ENCODE data around the gene ATP13A3.
A peak's percentile ranks its signal among the peaks of the same experiment; 100 is the strongest.

Gene ATP13A3

GRCh38 chr3:194397757-194398312, 89.0 kb downstream of the ATP13A3 start:
- H3K27ac ChIP-seq: no peak overlapping the region
- DNase-seq (ENCODE audit: low read depth, low spot score): no peak

- H3K27ac ChIP-seq: no peak overlapping the region
- no peak for DNase-seq (ENCODE audit: low read depth, low spot score)
Measured at GRCh38 chr3:194396859-194397756, 89.7 kb downstream of the ATP13A3 start.

GRCh38 chr3:194396539-194396858, 90.3 kb downstream of the ATP13A3 start:
- DNase-seq (ENCODE audit: low read depth, low spot score): no peak
- no peak overlapping the region for H3K27ac ChIP-seq

GRCh38 chr3:194395778-194396538, 90.8 kb downstream of the ATP13A3 start:
- no peak for DNase-seq (ENCODE audit: low read depth, low spot score)
- H3K27ac ChIP-seq: no peak overlapping the region

GRCh38 chr3:194395212-194395611, 91.6 kb downstream of the ATP13A3 start:
- DNase-seq (ENCODE audit: low read depth, low spot score): peak; percentile 18
- no peak overlapping the region for H3K27ac ChIP-seq

GRCh38 chr3:194392576-194392975, 94.2 kb downstream of the ATP13A3 start:
- H3K27ac ChIP-seq: no peak overlapping the region
- no peak for DNase-seq (ENCODE audit: low read depth, low spot score)

GRCh38 chr3:194390835-194391234, 96.0 kb downstream of the ATP13A3 start:
- H3K27ac ChIP-seq: no peak overlapping the region
- DNase-seq (ENCODE audit: low read depth, low spot score): no peak

- DNase-seq (ENCODE audit: low read depth, low spot score): no peak
- H3K27ac ChIP-seq: no peak overlapping the region
Measured at GRCh38 chr3:194389269-194389668, 97.5 kb downstream of the ATP13A3 start.

- DNase-seq (ENCODE audit: low read depth, low spot score): no peak
- H3K27ac ChIP-seq: no peak overlapping the region
Measured at GRCh38 chr3:194387926-194388418, 98.8 kb downstream of the ATP13A3 start.

GRCh38 chr3:194387276-194387675, 99.5 kb downstream of the ATP13A3 start:
- no peak overlapping the region for H3K27ac ChIP-seq
- DNase-seq (ENCODE audit: low read depth, low spot score): no peak

GRCh38 chr3:194386648-194387047, 100.2 kb downstream of the ATP13A3 start:
- no peak for DNase-seq (ENCODE audit: low read depth, low spot score)
- H3K27ac ChIP-seq: no peak overlapping the region

- DNase-seq (ENCODE audit: low read depth, low spot score): no peak
- H3K27ac ChIP-seq: no peak overlapping the region
Measured at GRCh38 chr3:194386066-194386465, 100.7 kb downstream of the ATP13A3 start.

GRCh38 chr3:194384569-194385001, 102.2 kb downstream of the ATP13A3 start:
- H3K27ac ChIP-seq: no peak overlapping the region
- DNase-seq (ENCODE audit: low read depth, low spot score): no peak

- no peak overlapping the region for H3K27ac ChIP-seq
- DNase-seq (ENCODE audit: low read depth, low spot score): no peak
Measured at GRCh38 chr3:194384156-194384555, 102.6 kb downstream of the ATP13A3 start.

- no peak for DNase-seq (ENCODE audit: low read depth, low spot score)
- no peak overlapping the region for H3K27ac ChIP-seq
Measured at GRCh38 chr3:194383276-194383940, 103.4 kb downstream of the ATP13A3 start.

GRCh38 chr3:194382892-194383223, 103.9 kb downstream of the ATP13A3 start:
- no peak overlapping the region for H3K27ac ChIP-seq
- DNase-seq (ENCODE audit: low read depth, low spot score): no peak

- DNase-seq (ENCODE audit: low read depth, low spot score): no peak
- no peak overlapping the region for H3K27ac ChIP-seq
Measured at GRCh38 chr3:194382196-194382891, 104.5 kb downstream of the ATP13A3 start.

- DNase-seq (ENCODE audit: low read depth, low spot score): no peak
Measured at GRCh38 chr3:194381460-194381875, 105.3 kb downstream of the ATP13A3 start.

GRCh38 chr3:194380326-194380725, 106.5 kb downstream of the ATP13A3 start:
- no peak overlapping the region for H3K27ac ChIP-seq
- no peak for DNase-seq (ENCODE audit: low read depth, low spot score)

More at GRCh38 chr3:194381460-194381875, 105.3 kb downstream of the ATP13A3 start:
- no peak overlapping the region for H3K27ac ChIP-seq

- DNase-seq (ENCODE audit: low read depth, low spot score): no peak
- no peak overlapping the region for H3K27ac ChIP-seq
Measured at GRCh38 chr3:194379651-194380050, 107.2 kb downstream of the ATP13A3 start.
